Activated naive CD4-positive, alpha-beta T cell treated with anti-CD3 and anti-CD28 coated beads for 36 hours (primary cell): ENCODE results near the gene PALB2. TPM values are rescaled to one million over a fixed set of nuclear protein-coding genes. Genes with fewer than 3 reads are reported as not detected.
"Not testable (repeated sequence)": the region's sequence is repeated elsewhere in the genome, so short reads cannot be mapped to it uniquely, and the experiment has no call there.

Experiments used
- CTCF ChIA-PET: fragments of 350-600 bp; sonication (Branson Sonifier 250); formaldehyde crosslinking; loops from one replicate; lab custom pipeline; 2021; ENCODE audit warnings: antibody characterized with exemption; lab: Charles Lee
- DNase-seq: peaks from one replicate; pipeline ENCODE4 v3.0.0-alpha.2; 2020
- H3K27ac Mint-ChIP-seq: one replicate; pipeline ENCODE4 v1.8.0; 2021; ENCODE audit warnings: mild to moderate bottlenecking, mixed read lengths
- H3K27me3 Mint-ChIP-seq: one replicate; pipeline ENCODE4 v1.8.0; 2021; ENCODE audit warnings: low read depth, mixed read lengths
- H3K36me3 Mint-ChIP-seq: one replicate; pipeline ENCODE4 v1.8.0; 2021; ENCODE audit warnings: low read depth, mixed read lengths
- H3K4me1 Mint-ChIP-seq: one replicate; pipeline ENCODE4 v1.8.0; 2021; ENCODE audit warnings: low read depth, mixed read lengths
- H3K4me3 Mint-ChIP-seq: one replicate; pipeline ENCODE4 v1.8.0; 2021; ENCODE audit warnings: mild to moderate bottlenecking, moderate library complexity, mixed read lengths
- H3K9me3 Mint-ChIP-seq: one replicate; pipeline ENCODE4 v1.8.0; 2021; ENCODE audit warnings: mixed read lengths
- intact Hi-C: fragments of 100-400 bp; cut with micrococcal nuclease; formaldehyde crosslinking; loops from one replicate; pipeline ENCODE4 v1.15.1; 2023
- total RNA-seq, 2 experiments: library from RNA; stranded (reverse); gene quantifications; one replicate each; pipeline ENCODE4 v1.2.3, GENCODE V29; 2021

The PALB2 gene
- total RNA-seq, 2 experiments from 2014 or later = 17.8 to 18.1 TPM

DNA sequence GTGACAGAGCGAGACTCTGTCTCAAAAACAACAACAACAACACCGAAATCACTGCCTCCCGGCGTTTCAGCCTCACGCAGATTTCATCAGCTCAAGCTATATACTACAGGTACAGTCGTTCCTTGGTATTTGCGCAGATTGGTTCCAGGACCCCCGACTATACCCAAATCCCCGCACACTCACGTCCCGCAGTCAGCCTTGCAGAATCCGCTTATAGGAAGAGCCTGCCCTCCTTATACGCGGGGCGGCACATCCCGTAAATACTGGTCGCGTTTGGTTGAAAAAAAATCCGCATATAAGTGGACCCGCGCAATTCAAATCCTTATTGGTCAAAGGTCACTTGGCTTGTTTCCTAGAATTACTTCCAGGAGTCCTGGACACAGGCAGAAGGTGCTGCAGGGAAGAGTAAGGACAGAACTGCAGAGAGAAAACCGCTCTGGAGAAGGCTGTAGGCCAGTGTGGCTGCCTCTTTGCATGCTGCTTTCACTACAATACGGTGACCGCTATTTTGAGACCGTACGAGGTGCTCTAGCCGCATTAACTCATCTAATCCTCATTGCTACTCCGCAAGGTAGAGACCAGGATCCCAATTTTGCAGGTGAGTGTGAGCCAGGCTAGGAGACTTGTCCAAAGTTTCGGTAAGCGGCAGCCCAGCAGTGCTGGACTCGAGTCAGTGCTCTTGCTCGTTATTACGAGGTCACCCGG lies 45.7 kb downstream of the PALB2 start:
- peaks cover 10% of the 10 kb centered on the region for H3K36me3 Mint-ChIP-seq
- CTCF ChIA-PET = no interaction called here
- H3K4me3 Mint-ChIP-seq = peak overlapping the region; percentile 79
- intact Hi-C loops = loop anchor here (5.0 kb wide), 1 partner anchor 88 kb away; no protein-coding TSS in a partner anchor
- H3K4me1 Mint-ChIP-seq = peaks cover 41% of the 10 kb centered on the region
- H3K27me3 Mint-ChIP-seq = no peaks in the 10 kb centered on the region
- peak; percentile 7 for DNase-seq
- H3K27ac Mint-ChIP-seq = peak overlapping the region; percentile 36
- no peaks in the 10 kb centered on the region for H3K9me3 Mint-ChIP-seq

DNA sequence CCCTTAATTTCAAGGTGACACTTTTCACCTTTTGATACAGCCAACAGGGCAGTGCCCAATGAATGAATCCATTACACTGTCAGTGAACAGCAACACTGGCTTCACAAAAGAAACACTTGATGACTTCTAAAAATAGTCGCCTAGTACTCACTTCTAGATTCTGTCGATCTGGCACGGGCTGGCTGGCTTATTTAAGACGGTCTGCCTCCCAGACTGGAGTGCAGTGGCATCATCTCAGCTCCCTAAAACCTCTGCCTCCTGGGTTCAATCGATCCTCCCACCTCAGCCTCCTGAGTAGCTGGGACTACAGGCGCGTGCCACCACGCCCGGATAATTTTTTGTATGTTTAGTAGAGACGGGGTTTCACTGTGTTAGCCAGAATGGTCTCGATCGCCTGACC lies 46.9 kb downstream of the PALB2 start:
- intact Hi-C loops = no loop called here
- CTCF ChIA-PET = no interaction called here

DNA sequence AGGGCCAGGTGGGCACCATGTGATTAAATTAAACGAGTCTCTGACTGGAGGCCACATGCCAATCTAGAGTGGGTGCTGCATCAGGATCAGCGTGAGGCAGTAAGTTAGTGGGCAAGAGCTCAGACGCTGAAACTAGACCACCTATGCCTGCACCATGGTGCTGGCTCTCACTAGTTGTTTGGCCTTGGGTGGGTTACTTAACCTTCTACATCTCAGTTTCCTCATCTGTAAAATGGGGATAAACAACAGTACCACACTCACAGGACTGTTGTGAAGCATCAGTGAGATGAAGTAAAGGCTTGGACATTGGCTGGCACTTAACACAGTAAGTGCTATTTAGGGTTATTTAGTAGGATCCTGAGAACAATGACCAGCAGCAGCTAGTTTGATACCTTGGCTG lies 50.9 kb downstream of the PALB2 start:
- no peak for DNase-seq
- H3K36me3 Mint-ChIP-seq = peaks cover 25% of the 10 kb centered on the region
- no peaks in the 10 kb centered on the region for H3K9me3 Mint-ChIP-seq
- CTCF ChIA-PET = interaction anchor here (0.6 kb wide), 1 partner anchor 154 kb away, joined by 3 read pairs; no protein-coding TSS in a partner anchor
- H3K4me1 Mint-ChIP-seq = peaks cover 30% of the 10 kb centered on the region
- no peaks in the 10 kb centered on the region for H3K27me3 Mint-ChIP-seq
- intact Hi-C loops = no loop called here
- no peak overlapping the region for H3K4me3 Mint-ChIP-seq
- H3K27ac Mint-ChIP-seq = no peak overlapping the region

More for the DNA sequence above, 46.9 kb downstream of the PALB2 start:
- DNase-seq = no peak
- peaks cover 14% of the 10 kb centered on the region for H3K36me3 Mint-ChIP-seq
- no peak overlapping the region for H3K27ac Mint-ChIP-seq
- peaks cover 41% of the 10 kb centered on the region for H3K4me1 Mint-ChIP-seq
- H3K4me3 Mint-ChIP-seq = no peak overlapping the region
- no peaks in the 10 kb centered on the region for H3K9me3 Mint-ChIP-seq
- no peaks in the 10 kb centered on the region for H3K27me3 Mint-ChIP-seq

DNA sequence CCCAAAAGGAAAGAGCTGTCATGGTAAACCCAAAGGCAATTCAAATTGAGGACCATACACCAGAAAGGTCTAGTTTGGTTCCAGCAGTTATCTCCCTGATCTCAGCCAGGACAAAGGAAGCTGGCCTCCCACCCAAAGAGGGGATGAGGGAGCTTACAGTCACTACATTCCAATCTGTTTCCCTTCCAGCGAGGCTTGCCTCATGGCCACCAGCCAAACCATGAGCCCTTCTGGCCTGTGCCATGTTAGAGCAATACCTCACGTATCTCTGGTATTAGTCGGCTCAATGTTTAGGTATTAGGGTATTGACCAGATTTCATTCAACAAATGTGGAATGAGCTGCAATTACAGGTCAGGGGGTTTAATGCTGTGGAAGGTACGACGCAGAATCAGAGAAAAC lies 53.4 kb downstream of the PALB2 start:
- Mint-ChIP-seq H3K4me1 (peaks cover 10% of the 10 kb centered on the region), H3K4me3 (no peak overlapping the region), H3K27me3 (no peaks in the 10 kb centered on the region), H3K9me3 (no peaks in the 10 kb centered on the region), H3K27ac (no peak overlapping the region), H3K36me3 (peaks cover 26% of the 10 kb centered on the region)
- CTCF ChIA-PET = no interaction called here
- intact Hi-C loops = no loop called here
- DNase-seq = no peak

DNA sequence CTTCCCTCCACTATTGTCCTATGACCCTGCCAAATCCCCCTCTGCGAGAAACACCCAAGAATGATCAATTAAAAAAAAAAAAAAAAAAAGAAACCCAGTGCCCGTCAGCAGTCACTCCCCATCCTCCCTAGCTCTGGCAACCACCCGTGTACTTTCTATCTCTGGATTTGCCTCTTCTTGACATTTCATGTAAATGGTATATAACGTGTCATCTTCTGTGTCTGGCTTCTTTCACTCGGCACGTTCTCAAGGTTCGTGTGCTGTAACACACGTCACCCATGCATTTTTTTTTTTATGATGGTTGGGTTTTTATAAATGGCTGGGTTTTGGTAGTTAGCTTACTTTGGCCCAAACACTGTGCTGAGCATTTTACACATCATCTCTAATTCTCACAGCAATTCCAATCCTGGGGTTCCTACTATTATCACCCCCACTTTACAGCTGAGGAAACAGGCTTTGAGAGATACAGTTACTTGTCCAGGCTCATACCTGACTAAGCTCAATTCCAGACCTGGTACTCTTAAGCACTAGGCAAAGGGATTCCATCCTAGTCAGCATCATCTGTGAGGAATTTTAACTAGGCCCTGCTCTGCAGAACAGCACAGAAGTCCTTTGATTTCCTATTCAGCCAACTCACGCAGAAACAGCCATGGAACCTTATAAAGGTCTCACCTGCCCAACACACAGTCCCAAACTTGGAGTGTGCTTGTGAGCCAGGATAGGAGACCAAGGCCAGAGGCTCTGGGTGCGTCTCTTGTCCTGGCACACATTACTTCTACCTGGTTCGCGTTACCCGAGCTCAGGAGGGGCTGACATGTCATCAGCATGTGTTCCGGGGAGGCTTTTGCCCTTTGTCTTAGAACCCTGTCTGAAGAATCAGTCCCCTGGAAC lies 56.7 kb downstream of the PALB2 start:
- no peaks in the 10 kb centered on the region for H3K27me3 Mint-ChIP-seq
- H3K9me3 Mint-ChIP-seq = no peaks in the 10 kb centered on the region
- peaks cover 26% of the 10 kb centered on the region for H3K36me3 Mint-ChIP-seq
- H3K4me1 Mint-ChIP-seq = no peaks in the 10 kb centered on the region
- intact Hi-C loops = no loop called here
- no peak for DNase-seq
- H3K4me3 Mint-ChIP-seq = no peak overlapping the region
- CTCF ChIA-PET = interaction anchor here (0.7 kb wide), 1 partner anchor 14 kb away, joined by 3 read pairs; no protein-coding TSS in a partner anchor
- H3K27ac Mint-ChIP-seq = no peak overlapping the region

DNA sequence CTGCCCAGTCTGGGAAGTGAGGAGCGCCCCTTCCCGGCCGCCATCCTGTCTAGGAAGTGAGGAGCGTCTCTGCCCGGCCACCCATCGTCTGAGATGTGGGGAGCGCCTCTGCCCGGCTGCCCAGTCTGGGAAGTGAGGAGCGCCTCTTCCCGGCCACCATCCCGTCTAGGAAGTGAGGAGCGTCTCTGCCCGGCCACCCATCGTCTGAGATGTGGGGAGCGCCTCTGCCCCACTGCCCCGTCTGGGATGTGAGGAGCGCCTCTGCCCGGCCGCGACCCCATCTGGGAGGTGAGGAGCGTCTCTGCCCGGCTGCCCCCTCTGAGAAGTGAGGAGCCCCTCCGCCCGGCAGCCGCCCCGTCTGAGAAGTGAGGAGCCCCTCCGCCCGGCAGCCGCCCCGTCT lies 57.8 kb downstream of the PALB2 start:
- H3K36me3 Mint-ChIP-seq = peaks cover 25% of the 10 kb centered on the region
- CTCF ChIA-PET, H3K4me3 Mint-ChIP-seq, H3K27me3 Mint-ChIP-seq, intact Hi-C loops, DNase-seq, H3K9me3 Mint-ChIP-seq, H3K27ac Mint-ChIP-seq, H3K4me1 Mint-ChIP-seq: not testable (repeated sequence)

DNA sequence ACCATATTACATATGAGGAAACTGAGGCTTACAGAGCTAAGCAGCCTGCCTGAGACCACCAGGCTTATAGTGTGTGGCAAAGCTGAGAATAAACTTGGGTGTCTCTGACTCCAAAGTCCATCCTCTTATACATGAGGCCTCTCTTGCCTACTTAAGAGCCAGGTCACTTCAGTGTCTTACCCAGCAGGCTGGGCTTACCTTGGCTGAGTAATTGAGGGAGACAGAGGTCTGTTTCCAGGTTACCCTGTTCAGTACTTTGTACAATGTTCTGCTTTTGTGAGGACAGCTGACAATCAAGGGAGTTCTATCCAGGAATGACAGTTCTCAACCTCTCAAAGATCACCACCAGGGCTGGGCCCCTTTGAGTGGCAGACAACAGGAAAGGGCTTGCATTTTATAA lies 59.3 kb downstream of the PALB2 start:
- Mint-ChIP-seq H3K4me1 (no peaks in the 10 kb centered on the region), H3K4me3 (no peak overlapping the region), H3K27ac (peak overlapping the region; percentile 56), H3K9me3 (no peaks in the 10 kb centered on the region), H3K36me3 (peaks cover 25% of the 10 kb centered on the region), H3K27me3 (no peaks in the 10 kb centered on the region)
- DNase-seq = no peak
- CTCF ChIA-PET = interaction anchor here (1.3 kb wide), 1 partner anchor 15 kb away, joined by 5 read pairs; the partner anchor contains the start of gene NDUFAB1
- intact Hi-C loops = no loop called here

DNA sequence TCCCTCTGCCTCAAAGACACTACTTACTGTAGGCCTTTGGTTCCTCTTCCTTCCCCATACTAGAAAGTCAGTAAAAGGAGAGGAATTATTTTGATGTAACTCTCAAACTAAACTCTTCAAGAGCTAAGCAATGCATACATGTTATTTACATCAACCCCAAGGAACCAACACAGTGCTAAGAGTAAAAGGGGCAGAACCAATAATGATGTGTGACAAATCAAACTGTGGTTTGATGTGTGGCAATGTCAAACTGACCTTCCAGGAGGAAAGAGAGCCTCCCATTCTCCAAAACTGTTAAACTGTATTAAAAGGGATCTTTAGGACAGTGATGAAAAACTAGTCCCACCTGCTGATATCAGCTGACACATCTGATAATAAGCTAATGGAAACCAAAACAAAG lies 60.7 kb downstream of the PALB2 start:
- H3K9me3 Mint-ChIP-seq = no peaks in the 10 kb centered on the region
- CTCF ChIA-PET = no interaction called here
- peaks cover 18% of the 10 kb centered on the region for H3K36me3 Mint-ChIP-seq
- H3K27me3 Mint-ChIP-seq = no peaks in the 10 kb centered on the region
- H3K4me3 Mint-ChIP-seq = no peak overlapping the region
- DNase-seq = no peak
- no peaks in the 10 kb centered on the region for H3K4me1 Mint-ChIP-seq
- H3K27ac Mint-ChIP-seq = no peak overlapping the region
- intact Hi-C loops = no loop called here

DNA sequence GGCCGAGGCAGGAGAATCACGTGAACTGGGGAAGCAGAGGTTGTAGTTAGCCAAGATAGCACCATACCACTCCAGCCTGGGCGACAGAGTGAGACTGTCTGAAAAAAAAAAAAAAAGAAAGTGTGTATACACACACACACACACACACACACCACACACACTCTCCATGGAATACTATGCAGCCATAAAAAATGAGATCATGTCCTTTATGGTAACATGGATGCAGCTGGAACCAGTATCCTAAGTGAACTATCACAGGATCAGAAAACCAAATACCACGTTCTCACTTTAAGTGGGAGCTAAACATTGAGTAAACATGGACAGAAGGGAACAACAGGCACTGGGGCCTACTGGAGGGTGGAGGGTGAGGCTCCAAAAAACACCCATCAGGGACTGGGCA lies 61.7 kb downstream of the PALB2 start:
- no peak overlapping the region for H3K27ac Mint-ChIP-seq
- H3K4me3 Mint-ChIP-seq = no peak overlapping the region
- peaks cover 19% of the 10 kb centered on the region for H3K36me3 Mint-ChIP-seq
- no peaks in the 10 kb centered on the region for H3K4me1 Mint-ChIP-seq
- CTCF ChIA-PET = no interaction called here
- intact Hi-C loops = no loop called here
- H3K27me3 Mint-ChIP-seq = no peaks in the 10 kb centered on the region
- DNase-seq = no peak
- no peaks in the 10 kb centered on the region for H3K9me3 Mint-ChIP-seq

DNA sequence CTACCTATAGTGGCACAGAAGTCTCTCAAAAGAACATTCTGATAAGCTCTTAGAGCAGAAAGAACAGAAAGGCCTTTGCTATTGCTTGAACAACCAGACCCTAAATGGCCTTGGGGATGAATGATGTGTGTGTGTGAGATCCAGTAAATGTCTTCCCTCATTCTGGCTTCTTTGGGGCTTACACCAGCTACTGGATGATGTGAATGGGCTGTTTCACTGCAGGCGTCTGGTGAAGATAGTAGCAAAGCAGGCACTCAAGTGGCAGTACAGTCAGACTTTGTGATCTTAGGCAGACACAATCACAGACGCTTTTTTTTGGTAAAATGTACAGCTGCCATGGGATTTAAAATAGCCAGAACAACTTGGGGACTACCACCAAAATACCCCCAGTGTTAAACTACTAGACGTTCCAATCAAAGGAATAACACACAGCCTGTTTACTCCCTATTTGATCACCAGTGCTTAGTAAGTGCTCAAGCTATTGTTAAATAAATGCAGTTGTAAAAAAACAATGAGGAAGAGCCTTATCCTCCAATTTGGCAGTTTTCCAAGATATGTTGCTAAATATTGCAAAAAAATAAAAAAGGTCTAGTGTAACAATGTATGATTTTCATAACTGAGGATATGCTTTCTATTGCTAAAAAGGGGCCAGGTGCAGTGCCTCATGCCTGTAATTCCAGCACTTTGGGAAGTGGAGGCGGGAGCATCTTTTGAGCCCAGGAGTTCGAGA lies 62.8 kb downstream of the PALB2 start:
- intact Hi-C loops = no loop called here
- CTCF ChIA-PET = interaction anchor here (0.9 kb wide), 1 partner anchor 18 kb away, joined by 4 read pairs; no protein-coding TSS in a partner anchor
- no peaks in the 10 kb centered on the region for H3K9me3 Mint-ChIP-seq
- no peak overlapping the region for H3K27ac Mint-ChIP-seq
- DNase-seq = no peak
- peaks cover 17% of the 10 kb centered on the region for H3K36me3 Mint-ChIP-seq
- no peak overlapping the region for H3K4me3 Mint-ChIP-seq
- H3K27me3 Mint-ChIP-seq = no peaks in the 10 kb centered on the region
- H3K4me1 Mint-ChIP-seq = no peaks in the 10 kb centered on the region

DNA sequence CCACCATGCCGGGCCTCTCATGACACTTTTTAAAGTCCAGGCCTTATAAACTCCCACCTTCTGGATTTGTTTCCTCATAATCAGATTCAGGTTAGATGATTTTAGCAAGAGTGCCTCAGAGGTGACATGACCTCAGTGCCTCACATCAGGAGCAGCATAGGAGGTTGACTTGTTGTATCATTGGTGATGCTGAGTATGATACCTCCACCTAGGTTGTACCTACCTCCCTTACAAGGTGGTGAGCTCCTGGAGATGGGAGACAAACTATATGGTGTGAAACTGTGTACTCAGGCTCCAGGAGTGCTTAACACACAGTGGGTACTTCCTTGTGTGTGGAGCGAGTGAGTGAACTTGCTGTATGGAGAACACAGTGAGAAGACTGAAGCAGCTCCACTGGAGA lies 63.6 kb downstream of the PALB2 start:
- DNase-seq = no peak
- Mint-ChIP-seq H3K27ac (no peak overlapping the region), H3K9me3 (no peaks in the 10 kb centered on the region), H3K36me3 (peaks cover 17% of the 10 kb centered on the region), H3K27me3 (no peaks in the 10 kb centered on the region), H3K4me1 (no peaks in the 10 kb centered on the region), H3K4me3 (no peak overlapping the region)
- intact Hi-C loops = no loop called here
- CTCF ChIA-PET = interaction anchor here (0.9 kb wide), 1 partner anchor 19 kb away, joined by 4 read pairs; no protein-coding TSS in a partner anchor

DNA sequence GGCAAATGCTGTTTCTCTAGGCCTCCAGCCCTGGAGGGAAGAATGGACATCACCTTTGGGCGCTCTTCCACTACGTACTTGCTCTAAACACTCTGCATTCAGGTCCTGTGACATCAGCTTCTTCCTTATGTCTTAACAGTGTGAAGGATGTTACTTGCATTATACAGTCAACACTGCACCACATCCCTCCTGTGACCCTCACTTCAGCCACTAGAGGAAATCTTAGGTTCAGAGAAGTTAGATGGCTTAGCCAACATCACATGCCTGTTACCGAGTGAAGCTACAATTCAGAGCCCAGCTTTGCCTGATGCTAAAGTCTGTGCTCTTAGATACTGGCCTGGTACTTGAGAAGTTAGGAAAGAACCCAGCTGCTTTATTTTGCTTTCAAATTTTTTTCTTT lies 65.3 kb downstream of the PALB2 start:
- H3K9me3 Mint-ChIP-seq = no peaks in the 10 kb centered on the region
- no peak overlapping the region for H3K27ac Mint-ChIP-seq
- peaks cover 21% of the 10 kb centered on the region for H3K36me3 Mint-ChIP-seq
- H3K4me1 Mint-ChIP-seq = no peaks in the 10 kb centered on the region
- intact Hi-C loops = no loop called here
- no peak for DNase-seq
- no peaks in the 10 kb centered on the region for H3K27me3 Mint-ChIP-seq
- CTCF ChIA-PET = no interaction called here
- H3K4me3 Mint-ChIP-seq = no peak overlapping the region
